SK-N-SH (cell line): Measurements from ENCODE around the gene KIF9.
"Not testable (repeated sequence)": the region's sequence is repeated elsewhere in the genome, so short reads cannot be mapped to it uniquely, and the experiment has no call there.

Experiments
- ELF1 ChIP-seq: IDR thresholded peaks from 2 replicates; pipeline ENCODE4 v1.4.0; 2012
- EP300 ChIP-seq, 2 experiments: IDR thresholded peaks; 2 replicates each; pipeline versions ENCODE4 v1.4.0 to v1.6.1; 2012; ENCODE audit warnings: borderline replicate concordance in 1 of 2, low read depth in 1 of 2, low read length in 1 of 2
- FOXJ3 ChIP-seq: sonication (generic); formaldehyde crosslinking; IDR thresholded peaks from 2 replicates; pipeline ENCODE4 v1.5.1; 2020; ENCODE audit warnings: mild to moderate bottlenecking, missing genetic modification reagents
- GABPA ChIP-seq: IDR thresholded peaks from 2 replicates; pipeline ENCODE4 v1.4.0; 2012; ENCODE audit warnings: low read depth, mild to moderate bottlenecking
- NRF1 ChIP-seq: IDR thresholded peaks from 2 replicates; pipeline ENCODE4 v1.6.1; 2012; ENCODE audit warnings: low read depth, mild to moderate bottlenecking, low read length
- POLR2AphosphoS5 ChIP-seq: IDR thresholded peaks from 2 replicates; pipeline ENCODE4 v1.6.1; 2012; ENCODE audit warnings: low read depth, low read length
- RAD21 ChIP-seq: IDR thresholded peaks from 2 replicates; pipeline ENCODE4 v1.6.1; 2012; ENCODE audit warnings: mild to moderate bottlenecking, low read length
- RFX5 ChIP-seq: IDR thresholded peaks from 2 replicates; pipeline ENCODE4 v1.6.1; 2012; ENCODE audit warnings: mild to moderate bottlenecking, improper control_type of control experiment, low read length
- TAF1 ChIP-seq: IDR thresholded peaks from 2 replicates; pipeline ENCODE4 v1.6.1; 2012; ENCODE audit warnings: low read depth, mild to moderate bottlenecking, low read length, moderate library complexity, borderline replicate concordance
- TF ChIP-seq, protein P1 (sequence below): fragments of 200-600 bp; sonication (generic); IDR thresholded peaks from 2 replicates; pipeline ENCODE4 v1.6.1; 2017; ENCODE audit warnings: antibody characterized with exemption, mild to moderate bottlenecking, moderate library complexity

DNA sequence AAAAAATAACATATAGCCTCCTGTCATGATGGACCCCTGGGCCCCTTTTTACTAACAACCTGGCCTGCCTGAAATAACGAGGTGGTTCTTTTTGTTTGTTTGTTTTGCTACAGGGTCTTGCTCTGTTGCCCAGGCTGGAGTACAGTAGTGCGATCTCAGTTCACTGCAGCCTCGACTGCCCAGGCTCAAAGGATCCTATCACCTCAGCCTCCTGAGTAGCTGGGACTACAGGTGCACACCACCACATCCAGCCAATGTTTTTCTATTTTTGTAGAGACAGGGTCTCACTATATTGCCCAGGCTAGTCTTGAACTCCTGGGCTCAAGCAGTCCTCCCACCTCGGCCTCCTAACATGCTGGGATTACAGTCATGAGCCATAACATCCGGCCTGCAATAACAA, 76.6 kb downstream of the KIF9 start:
- not testable (repeated sequence) for TF ChIP-seq RFX5; RAD21; EP300 (IDR thresholded peaks at IDR 0.05; ENCODE audit: borderline replicate concordance in 1 of 2, low read depth in 1 of 2, low read length in 1 of 2); ELF1; POLR2AphosphoS5; FOXJ3 (CRISPR knock-in tag); TAF1; NRF1; GABPA
- TF ChIP-seq, protein P1, sequence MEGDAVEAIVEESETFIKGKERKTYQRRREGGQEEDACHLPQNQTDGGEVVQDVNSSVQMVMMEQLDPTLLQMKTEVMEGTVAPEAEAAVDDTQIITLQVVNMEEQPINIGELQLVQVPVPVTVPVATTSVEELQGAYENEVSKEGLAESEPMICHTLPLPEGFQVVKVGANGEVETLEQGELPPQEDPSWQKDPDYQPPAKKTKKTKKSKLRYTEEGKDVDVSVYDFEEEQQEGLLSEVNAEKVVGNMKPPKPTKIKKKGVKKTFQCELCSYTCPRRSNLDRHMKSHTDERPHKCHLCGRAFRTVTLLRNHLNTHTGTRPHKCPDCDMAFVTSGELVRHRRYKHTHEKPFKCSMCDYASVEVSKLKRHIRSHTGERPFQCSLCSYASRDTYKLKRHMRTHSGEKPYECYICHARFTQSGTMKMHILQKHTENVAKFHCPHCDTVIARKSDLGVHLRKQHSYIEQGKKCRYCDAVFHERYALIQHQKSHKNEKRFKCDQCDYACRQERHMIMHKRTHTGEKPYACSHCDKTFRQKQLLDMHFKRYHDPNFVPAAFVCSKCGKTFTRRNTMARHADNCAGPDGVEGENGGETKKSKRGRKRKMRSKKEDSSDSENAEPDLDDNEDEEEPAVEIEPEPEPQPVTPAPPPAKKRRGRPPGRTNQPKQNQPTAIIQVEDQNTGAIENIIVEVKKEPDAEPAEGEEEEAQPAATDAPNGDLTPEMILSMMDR = not testable (repeated sequence)
